ENCODE results near the gene GFOD2. TPM values are rescaled to one million over a fixed set of nuclear protein-coding genes. Genes with fewer than 3 reads are reported as not detected.

The GFOD2 gene
- total and polyA plus RNA-seq, 2 of the 8 experiments (the other 6 are each of a cell fraction or from before 2014, with no cell fraction given): 21.4 to 33.2 TPM

GRCh38 chr16:67746846-67747245 is 27.7 kb upstream of the GFOD2 start (continued):
- no peak for TF ChIP-seq CHD7 (IDR thresholded peaks at IDR 0.05; ENCODE audit: insufficient replicate concordance, low read length)
- TF ChIP-seq CTBP2 (IDR thresholded peaks at IDR 0.05; ENCODE audit: borderline replicate concordance, insufficient read depth, insufficient read length, low read length): no peak

All from H1 (cell line).